Naive thymus-derived CD4-positive, alpha-beta T cell (primary cell): ENCODE measurements around the gene NAALADL2. TPM values are rescaled to one million over a fixed set of nuclear protein-coding genes. Genes with fewer than 3 reads are reported as not detected.

Source experiments
- ATAC-seq: fragments of 150-1000 bp; cut with Tn5 transposase; 2 replicates; pipeline ENCODE4 v1.10.0; 2021; ENCODE audit warnings: mild to moderate bottlenecking, moderate library complexity
- CTCF ChIA-PET: fragments of 350-600 bp; sonication (Branson Sonifier 250); formaldehyde crosslinking; loops from one replicate; lab custom pipeline; 2021; ENCODE audit warnings: antibody characterized with exemption; lab: Charles Lee
- POLR2A ChIA-PET: fragments of 350-600 bp; sonication (Branson Sonifier 250); formaldehyde crosslinking; loops from one replicate; lab custom pipeline; 2021; ENCODE audit warnings: antibody characterized with exemption, inconsistent platforms; lab: Charles Lee
- DNase-seq, 9 donors: peaks; one replicate each; pipeline versions ENCODE4 v3.0.0 to v3.0.0-alpha.2; 2020 to 2022; ENCODE audit warnings: mixed read lengths in 1 of 9
- H3K27ac ChIP-seq: one replicate; pipeline ENCODE4 v1.7.0; 2013; ENCODE audit warnings: mild to moderate bottlenecking, low read depth, low read length, moderate library complexity
- H3K27me3 ChIP-seq, 2 donors: one replicate each; pipeline ENCODE4 v1.7.0; 2013; ENCODE audit warnings: low read length in 2 of 2, mild to moderate bottlenecking in 2 of 2, moderate library complexity in 2 of 2; ENCODE audit not compliant: control insufficient read depth in 2 of 2, insufficient read depth in 2 of 2
- H3K36me3 ChIP-seq, 3 experiments: 1 replicate in 2 of 3; 2 replicates in 1 of 3; pipeline ENCODE4 v1.7.0; 2013; ENCODE audit warnings: low read length in 3 of 3, mild to moderate bottlenecking in 3 of 3, moderate library complexity in 1 of 3; ENCODE audit not compliant: insufficient read depth in 3 of 3, control insufficient read depth in 2 of 3
- H3K4me1 ChIP-seq, 2 donors: one replicate each; pipeline ENCODE4 v1.7.0; 2013; ENCODE audit warnings: low read length in 2 of 2, mild to moderate bottlenecking in 2 of 2, moderate library complexity in 1 of 2; ENCODE audit not compliant: control insufficient read depth in 2 of 2, insufficient read depth in 2 of 2
- H3K4me3 ChIP-seq: 2 replicates; pipeline ENCODE4 v1.7.0; 2013; ENCODE audit warnings: mild to moderate bottlenecking, low read length
- H3K9me3 ChIP-seq, 3 experiments: 1 replicate in 2 of 3; 2 replicates in 1 of 3; pipeline ENCODE4 v1.7.0; 2013; ENCODE audit warnings: low read length in 3 of 3; ENCODE audit not compliant: control insufficient read depth in 2 of 3
- H3K27ac Mint-ChIP-seq, 9 donors: one replicate each; pipeline ENCODE4 v1.8.0; 2020 to 2022; ENCODE audit warnings: mixed read lengths in 9 of 9, mild to moderate bottlenecking in 8 of 9, moderate library complexity in 5 of 9, inconsistent platforms in 2 of 9
- H3K27me3 Mint-ChIP-seq, 5 donors: one replicate each; pipeline ENCODE4 v1.8.0; 2021 to 2022; ENCODE audit warnings: mixed read lengths in 5 of 5, mild to moderate bottlenecking in 1 of 5
- H3K36me3 Mint-ChIP-seq, 5 donors: one replicate each; pipeline ENCODE4 v1.8.0; 2020 to 2022; ENCODE audit warnings: mixed read lengths in 5 of 5, mild to moderate bottlenecking in 3 of 5, inconsistent platforms in 1 of 5
- H3K4me1 Mint-ChIP-seq, 7 donors: one replicate each; pipeline ENCODE4 v1.8.0; 2020 to 2022; ENCODE audit warnings: mixed read lengths in 7 of 7, mild to moderate bottlenecking in 3 of 7, inconsistent platforms in 1 of 7
- H3K4me3 Mint-ChIP-seq, 10 donors: one replicate each; pipeline ENCODE4 v1.8.0; 2020 to 2022; ENCODE audit warnings: mild to moderate bottlenecking in 10 of 10, mixed read lengths in 10 of 10, moderate library complexity in 6 of 10, inconsistent platforms in 2 of 10
- H3K9me3 Mint-ChIP-seq, 11 donors: one replicate each; pipeline ENCODE4 v1.8.0; 2020 to 2022; ENCODE audit warnings: mixed read lengths in 11 of 11, mild to moderate bottlenecking in 4 of 11, inconsistent platforms in 1 of 11, moderate library complexity in 1 of 11
- intact Hi-C, 2 donors: fragments of 100-400 bp; cut with micrococcal nuclease; formaldehyde crosslinking; loops; one replicate each; pipeline ENCODE4 v1.15.1; 2023
- polyA plus RNA-seq, 2 donors: library from polyadenylated mRNA; unstranded; fragments of 300-500 nt; fragmentation: Illumina TruSeq; gene quantifications; one replicate each; pipeline ENCODE4 v1.2.3, GENCODE V29; 2021
- total RNA-seq, 6 experiments: library from RNA in 5 of 6; stranded (reverse) in 5 of 6; gene quantifications; 1 replicate in 5 of 6; 2 replicates in 1 of 6; pipeline ENCODE4 v1.2.3 and lab custom pipeline; 2021 to 2026

NAALADL2 gene
- total and polyA plus RNA-seq, 7 experiments from 2014 or later = 0.76 to 1.4 TPM; not detected in 5

DNA sequence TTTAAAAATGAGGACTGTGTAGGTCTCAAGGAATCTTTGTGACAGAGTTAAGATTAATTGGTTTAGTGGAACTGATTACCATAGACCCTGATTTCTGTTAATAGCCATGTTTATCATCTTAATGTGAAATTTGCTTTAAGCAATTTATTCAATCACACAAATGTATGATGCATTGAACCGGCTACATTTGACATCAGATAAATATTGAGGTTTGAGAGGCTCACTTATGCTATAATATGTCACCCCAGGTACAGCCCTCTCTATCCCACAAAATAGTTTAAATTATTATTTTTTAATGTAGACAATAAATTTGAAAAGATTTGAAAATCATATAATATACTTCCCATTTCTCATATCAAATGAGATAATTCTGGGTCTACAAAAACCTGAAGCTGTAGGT lies 413.3 kb downstream of the NAALADL2 start:
- ATAC-seq = no peak
- Histone ChIP-seq H3K4me3 (no peak overlapping the region), H3K27me3 (no peaks in the 10 kb centered on the region), H3K27ac (no peak overlapping the region), H3K9me3 (no peaks in the 10 kb centered on the region), H3K4me1 (no peaks in the 10 kb centered on the region), H3K36me3 (no peaks in the 10 kb centered on the region)
- Mint-ChIP-seq H3K4me1 (no peaks in the 10 kb centered on the region), H3K9me3 (no peaks in the 10 kb centered on the region), H3K27me3 (no peaks in the 10 kb centered on the region), H3K4me3 (no peak overlapping the region), H3K27ac (no peak overlapping the region), H3K36me3 (no peaks in the 10 kb centered on the region)
- DNase-seq = no peak
- intact Hi-C loops = no loop called here
- ChIA-PET CTCF (no interaction called here), POLR2A (no interaction called here)

GRCh38 chr3:175273573-175273972 lies 414.4 kb downstream of the NAALADL2 start:
- H3K27me3 Mint-ChIP-seq = no peaks in the 10 kb centered on the region
- Histone ChIP-seq H3K4me3 (no peak overlapping the region), H3K27me3 (no peaks in the 10 kb centered on the region), H3K36me3 (no peaks in the 10 kb centered on the region), H3K4me1 (no peaks in the 10 kb centered on the region), H3K27ac (no peak overlapping the region), H3K9me3 (no peaks in the 10 kb centered on the region)
- no peaks in the 10 kb centered on the region for H3K4me1 Mint-ChIP-seq
- ChIA-PET CTCF (no interaction called here), POLR2A (no interaction called here)
- H3K9me3 Mint-ChIP-seq = no peaks in the 10 kb centered on the region
- DNase-seq (no peak), ATAC-seq (no peak)
- intact Hi-C loops = no loop called here
- no peaks in the 10 kb centered on the region for H3K36me3 Mint-ChIP-seq
- no peak overlapping the region for H3K27ac Mint-ChIP-seq
- no peak overlapping the region for H3K4me3 Mint-ChIP-seq

GRCh38 chr3:175274056-175274455 lies 414.9 kb downstream of the NAALADL2 start:
- H3K4me1 ChIP-seq = no peaks in the 10 kb centered on the region
- no peaks in the 10 kb centered on the region for H3K27me3 Mint-ChIP-seq

GRCh38 chr3:175274474-175275218 lies 415.5 kb downstream of the NAALADL2 start:
- POLR2A ChIA-PET = no interaction called here
- Histone ChIP-seq H3K4me3 (no peak overlapping the region), H3K36me3 (no peaks in the 10 kb centered on the region), H3K4me1 (no peaks in the 10 kb centered on the region), H3K9me3 (no peaks in the 10 kb centered on the region), H3K27ac (no peak overlapping the region), H3K27me3 (no peaks in the 10 kb centered on the region)
- Mint-ChIP-seq H3K36me3 (no peaks in the 10 kb centered on the region), H3K27me3 (no peaks in the 10 kb centered on the region), H3K27ac (no peak overlapping the region), H3K4me1 (no peaks in the 10 kb centered on the region), H3K9me3 (peaks cover 0 to 1% (median 0%) of the 10 kb centered on the region in 11 donors), H3K4me3 (no peak overlapping the region)
- DNase-seq = no peak
- no peak for ATAC-seq
- intact Hi-C loops = no loop called here
- CTCF ChIA-PET = no interaction called here

More at GRCh38 chr3:175274056-175274455, 414.9 kb downstream of the NAALADL2 start:
- intact Hi-C loops = no loop called here
- no peaks in the 10 kb centered on the region for H3K4me1 Mint-ChIP-seq
- Histone ChIP-seq H3K27me3 (no peaks in the 10 kb centered on the region), H3K36me3 (no peaks in the 10 kb centered on the region), H3K27ac (no peak overlapping the region), H3K9me3 (no peaks in the 10 kb centered on the region), H3K4me3 (no peak overlapping the region)
- no peaks in the 10 kb centered on the region for H3K36me3 Mint-ChIP-seq
- no peak overlapping the region for H3K27ac Mint-ChIP-seq
- CTCF ChIA-PET = no interaction called here
- DNase-seq = no peak
- no peak overlapping the region for H3K4me3 Mint-ChIP-seq
- H3K9me3 Mint-ChIP-seq = no peaks in the 10 kb centered on the region
- POLR2A ChIA-PET = no interaction called here
- ATAC-seq = no peak

DNA sequence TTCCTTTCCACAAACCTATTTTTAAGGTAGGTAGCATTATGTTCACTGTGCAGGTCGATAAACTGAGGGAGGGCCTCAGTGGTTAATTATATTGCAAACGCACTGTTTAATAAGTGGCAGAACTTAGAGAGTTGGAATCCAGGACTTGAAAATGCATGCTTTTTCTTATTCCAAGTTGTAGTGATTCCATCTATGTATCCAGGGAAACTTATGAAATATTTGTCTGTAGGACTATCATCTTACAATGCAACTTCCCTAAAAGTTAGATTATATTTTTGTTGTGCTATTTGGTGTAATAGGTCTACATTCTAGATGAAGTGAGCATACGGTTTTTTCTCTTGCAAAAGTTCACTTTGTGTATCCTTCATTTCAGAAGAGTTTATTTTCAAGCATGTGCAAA lies 419.5 kb downstream of the NAALADL2 start:
- H3K9me3 ChIP-seq = no peaks in the 10 kb centered on the region
- no peak overlapping the region for H3K4me3 ChIP-seq
- intact Hi-C loops = no loop called here
- Mint-ChIP-seq H3K4me1 (no peaks in the 10 kb centered on the region), H3K27ac (no peak overlapping the region), H3K9me3 (peaks cover 0 to 1% (median 0%) of the 10 kb centered on the region in 11 donors), H3K36me3 (no peaks in the 10 kb centered on the region), H3K4me3 (no peak overlapping the region), H3K27me3 (no peaks in the 10 kb centered on the region)
- DNase-seq = no peak
- H3K27me3 ChIP-seq = no peaks in the 10 kb centered on the region
- POLR2A ChIA-PET = no interaction called here
- no peak overlapping the region for H3K27ac ChIP-seq
- H3K36me3 ChIP-seq = no peaks in the 10 kb centered on the region
- no peaks in the 10 kb centered on the region for H3K4me1 ChIP-seq
- ATAC-seq = no peak
- CTCF ChIA-PET = no interaction called here

- Mint-ChIP-seq H3K27me3 (no peaks in the 10 kb centered on the region), H3K4me1 (no peaks in the 10 kb centered on the region), H3K27ac (no peak overlapping the region), H3K36me3 (no peaks in the 10 kb centered on the region), H3K9me3 (peaks cover 0 to 1% (median 0%) of the 10 kb centered on the region in 11 donors), H3K4me3 (no peak overlapping the region)
- Histone ChIP-seq H3K27me3 (no peaks in the 10 kb centered on the region), H3K9me3 (no peaks in the 10 kb centered on the region), H3K27ac (no peak overlapping the region), H3K4me1 (no peaks in the 10 kb centered on the region), H3K4me3 (no peak overlapping the region), H3K36me3 (no peaks in the 10 kb centered on the region)
- CTCF ChIA-PET = no interaction called here
- ATAC-seq (no peak), DNase-seq (no peak)
- POLR2A ChIA-PET = no interaction called here
- intact Hi-C loops = no loop called here
Measured at GRCh38 chr3:175279457-175279856, 420.3 kb downstream of the NAALADL2 start.

- ATAC-seq = no peak
- ChIA-PET CTCF (no interaction called here), POLR2A (no interaction called here)
- no peaks in the 10 kb centered on the region for H3K36me3 ChIP-seq
- Mint-ChIP-seq H3K4me1 (no peaks in the 10 kb centered on the region), H3K9me3 (peaks cover 0 to 1% (median 0%) of the 10 kb centered on the region in 11 donors), H3K36me3 (no peaks in the 10 kb centered on the region), H3K27me3 (no peaks in the 10 kb centered on the region), H3K27ac (no peak overlapping the region), H3K4me3 (no peak overlapping the region)
- H3K9me3 ChIP-seq = no peaks in the 10 kb centered on the region
- H3K27ac ChIP-seq = no peak overlapping the region
- no peaks in the 10 kb centered on the region for H3K4me1 ChIP-seq
- no peaks in the 10 kb centered on the region for H3K27me3 ChIP-seq
- no peak overlapping the region for H3K4me3 ChIP-seq
- intact Hi-C loops = no loop called here
- DNase-seq = no peak
Measured at GRCh38 chr3:175279911-175280310, 420.8 kb downstream of the NAALADL2 start.
